DMS114 treated with DMSO at 0.1 percent for 48 hours (cell line): ENCODE measurements around the gene PBRM1.

ENCODE experiments used
- DNase-seq: peaks from one replicate; lab custom pipeline; 2025; ENCODE audit not compliant: unreplicated experiment; lab: John Stamatoyannopoulos, UW

The PBRM1 gene

GRCh38 chr3:52670621-52671521 is 14.8 kb downstream of the PBRM1 start:
- DNase-seq, result no peak

- DNase-seq, result no peak
Observed at GRCh38 chr3:52663098-52663497, 22.6 kb downstream of the PBRM1 start.

GRCh38 chr3:52660046-52660445 is 25.7 kb downstream of the PBRM1 start:
- DNase-seq, result no peak

DNA sequence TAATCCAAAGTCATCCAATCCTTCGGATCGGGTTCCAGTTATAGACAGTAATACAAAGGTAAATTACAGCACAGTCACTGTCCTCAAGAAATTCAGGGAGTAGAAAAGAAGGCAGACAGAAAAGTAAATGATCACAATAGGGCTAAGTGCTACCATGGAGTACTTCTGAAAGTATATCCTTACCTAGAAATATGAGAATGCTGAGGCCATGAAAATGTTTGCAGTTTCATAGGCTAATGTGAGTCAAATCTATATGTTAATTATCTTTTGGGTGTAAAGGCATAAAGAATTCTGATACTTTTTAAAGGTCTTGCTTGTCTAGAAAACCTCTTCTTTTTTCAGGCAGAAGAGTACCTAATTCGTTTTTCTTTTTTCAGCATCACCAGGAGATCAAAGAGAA is 29.8 kb downstream of the PBRM1 start:
- no peak for DNase-seq

GRCh38 chr3:52651592-52651991 is 34.1 kb downstream of the PBRM1 start:
- DNase-seq, result no peak

DNA sequence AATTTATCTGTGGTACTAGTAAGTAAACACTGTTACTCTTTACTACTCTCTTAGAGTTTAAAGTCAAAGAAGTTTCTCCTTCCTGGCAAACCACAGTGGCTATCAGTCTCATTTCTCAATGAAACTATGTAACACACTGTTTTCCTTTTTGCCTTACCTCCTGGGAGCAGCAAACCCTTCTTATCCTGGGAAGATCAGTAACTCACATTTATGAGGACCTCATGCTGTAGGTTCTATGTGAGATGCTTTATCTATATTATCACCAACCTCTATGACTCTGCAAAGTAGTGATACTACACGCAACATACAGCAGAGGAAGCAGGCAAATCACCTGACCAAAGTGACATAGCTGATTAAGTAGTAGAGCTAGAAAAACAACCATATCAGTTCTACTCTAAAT is 35.3 kb downstream of the PBRM1 start:
- DNase-seq, result no peak

DNA sequence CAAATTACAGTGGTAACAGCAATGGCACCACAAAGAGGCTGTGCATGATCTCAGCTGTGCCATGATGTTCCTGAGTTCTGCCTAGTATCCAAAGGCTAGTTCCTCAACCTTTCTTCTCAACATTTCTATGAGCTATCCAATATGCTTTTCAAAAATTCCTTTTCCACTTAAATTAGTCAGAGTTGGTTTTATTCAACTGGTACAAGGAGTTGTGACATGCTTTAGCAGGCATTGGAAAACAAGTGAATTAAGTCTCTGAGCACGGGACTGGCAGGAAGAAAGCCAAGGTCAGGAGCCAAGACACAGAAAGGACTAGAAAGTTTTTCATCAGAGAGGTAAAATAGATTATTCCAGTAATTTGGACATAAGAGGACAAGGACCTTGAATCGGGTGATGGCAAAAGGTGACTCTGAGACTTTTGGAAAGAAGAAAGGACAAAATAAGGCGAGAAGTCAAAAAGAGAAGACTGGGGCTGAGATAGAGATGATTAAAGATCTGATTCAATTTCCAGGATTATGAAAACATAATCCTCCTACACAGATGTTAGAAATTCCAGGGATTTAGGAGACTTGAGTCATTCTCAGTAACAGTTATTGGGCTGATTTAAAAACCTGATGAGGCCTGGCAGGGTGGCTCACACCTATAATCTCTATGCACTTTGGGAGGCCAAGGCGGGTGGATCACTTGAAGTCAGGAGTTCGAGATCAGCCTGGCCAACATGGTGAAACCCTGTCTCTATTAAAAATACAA is 36.1 kb downstream of the PBRM1 start:
- DNase-seq, result no peak

- no peak for DNase-seq
Observed at GRCh38 chr3:52645549-52645948, 40.2 kb downstream of the PBRM1 start.

GRCh38 chr3:52636673-52637072 is 49.0 kb downstream of the PBRM1 start:
- no peak for DNase-seq

DNA sequence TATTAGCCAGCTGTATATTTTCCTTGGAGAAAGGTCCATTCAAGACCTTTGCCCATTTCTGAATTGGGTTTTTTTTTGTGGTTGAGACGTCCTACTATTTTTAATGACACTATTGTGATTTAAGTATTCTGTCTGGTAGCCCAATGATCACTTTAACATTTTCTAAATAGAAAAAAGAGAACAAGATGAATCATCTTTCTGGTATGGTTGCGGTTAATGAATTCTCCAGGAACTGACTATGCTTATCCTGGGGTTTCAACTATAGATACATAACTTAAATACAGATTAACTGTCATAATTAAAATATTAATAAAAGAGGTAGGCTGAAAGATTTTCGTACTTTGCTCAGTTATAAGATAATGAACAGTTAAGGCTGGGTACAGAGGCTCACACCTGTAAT is 51.9 kb downstream of the PBRM1 start:
- no peak for DNase-seq

DNA sequence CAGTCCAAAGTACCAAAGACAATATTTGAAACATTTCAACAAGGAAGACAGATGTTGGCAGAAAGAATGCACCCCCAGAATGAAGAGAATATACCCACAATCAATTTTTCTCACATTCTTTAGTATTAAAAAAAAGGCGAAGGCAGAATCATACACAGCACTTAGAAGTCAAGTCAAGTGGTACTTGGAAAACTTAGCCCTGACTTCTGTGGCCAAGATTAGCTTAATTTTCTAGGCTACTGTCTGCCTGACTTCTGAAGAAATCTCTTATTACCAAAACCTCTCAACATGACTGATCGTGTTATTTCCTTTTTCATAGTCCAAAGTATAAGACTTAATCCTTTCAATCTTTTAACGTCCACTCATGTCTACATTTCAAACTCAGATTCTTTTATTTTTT is 60.7 kb downstream of the PBRM1 start:
- DNase-seq, result no peak

- no peak for DNase-seq
Observed at GRCh38 chr3:52623234-52623792, 62.4 kb downstream of the PBRM1 start.

DNA sequence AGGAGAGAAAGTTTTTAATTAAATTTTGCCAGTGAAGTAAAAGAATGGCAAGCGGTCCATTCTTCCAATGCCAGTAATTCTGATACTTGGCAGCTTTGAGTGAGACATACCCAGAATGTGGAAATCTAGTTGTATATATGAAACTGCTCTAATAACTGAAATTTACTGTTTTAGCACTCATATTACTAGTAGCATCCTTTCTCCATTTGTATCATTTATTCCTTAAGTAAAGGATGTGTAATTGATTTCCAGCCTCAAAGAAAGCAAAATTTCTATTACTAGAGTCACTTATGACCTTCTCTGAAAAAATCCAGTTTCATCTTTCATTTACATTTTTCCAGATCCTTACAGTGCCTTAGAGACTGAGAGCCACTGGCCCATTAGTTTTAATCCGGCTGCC is 65.1 kb downstream of the PBRM1 start:
- DNase-seq, result no peak

DNA sequence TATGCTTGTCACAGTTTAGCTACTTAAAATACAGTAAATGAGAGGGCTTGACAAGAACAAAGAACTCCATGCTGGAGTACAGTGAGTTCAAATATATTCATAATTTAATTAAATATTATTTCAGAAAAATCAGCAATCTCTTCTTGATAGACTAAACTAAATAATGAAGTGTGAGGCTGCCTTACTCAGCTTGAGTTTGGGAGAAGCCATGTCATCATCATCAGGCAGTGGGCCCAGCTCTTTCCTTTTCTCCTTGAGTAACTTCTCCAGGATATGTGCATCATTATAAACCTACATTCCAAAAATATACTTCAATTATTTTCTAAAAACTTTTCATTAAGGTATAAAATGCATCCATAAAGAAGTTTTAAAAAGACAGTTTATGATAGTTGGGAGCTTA is 70.5 kb downstream of the PBRM1 start:
- no peak for DNase-seq

DNA sequence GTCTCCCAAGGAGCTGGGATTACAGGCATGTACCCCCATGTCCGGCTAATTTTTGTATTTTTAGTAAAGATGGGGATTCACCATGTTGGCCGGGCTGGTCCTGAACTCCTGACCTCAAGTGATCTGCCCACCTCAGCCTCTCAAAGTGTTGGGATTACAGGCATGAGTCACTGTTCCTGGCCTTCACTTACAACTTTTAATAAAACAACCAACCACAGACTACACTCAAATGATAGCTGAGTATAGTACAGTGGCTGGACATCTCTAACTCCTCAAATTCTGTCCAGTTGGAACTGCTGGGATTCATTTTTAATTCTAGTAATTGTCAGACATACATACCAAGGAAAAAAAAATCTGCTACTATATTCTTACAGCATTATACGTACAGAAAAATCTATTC is 71.0 kb downstream of the PBRM1 start:
- no peak for DNase-seq

DNA sequence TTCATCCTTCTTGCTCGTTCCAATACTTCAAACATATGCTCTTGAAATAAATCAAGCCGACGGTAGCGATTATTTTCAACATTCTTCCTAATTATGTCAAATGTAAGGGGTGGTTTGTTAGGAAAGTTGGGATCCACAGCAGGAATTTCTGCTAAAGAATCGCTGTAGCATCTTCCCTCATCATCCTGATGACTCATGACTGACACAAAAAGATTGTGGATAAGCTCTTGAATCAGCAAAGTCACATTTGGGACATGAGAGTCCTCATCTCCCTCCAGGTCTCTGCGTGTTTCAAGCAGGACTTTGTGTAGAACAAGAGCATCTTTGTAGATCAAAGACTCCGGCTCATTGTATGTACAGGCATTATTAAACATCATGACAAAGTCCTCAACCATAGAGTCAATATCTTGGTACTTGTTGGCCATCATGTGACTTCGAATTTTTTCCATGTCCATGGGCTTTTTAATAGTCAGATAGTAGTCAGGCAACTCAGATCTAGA is 76.3 kb downstream of the PBRM1 start:
- no peak for DNase-seq

DNA sequence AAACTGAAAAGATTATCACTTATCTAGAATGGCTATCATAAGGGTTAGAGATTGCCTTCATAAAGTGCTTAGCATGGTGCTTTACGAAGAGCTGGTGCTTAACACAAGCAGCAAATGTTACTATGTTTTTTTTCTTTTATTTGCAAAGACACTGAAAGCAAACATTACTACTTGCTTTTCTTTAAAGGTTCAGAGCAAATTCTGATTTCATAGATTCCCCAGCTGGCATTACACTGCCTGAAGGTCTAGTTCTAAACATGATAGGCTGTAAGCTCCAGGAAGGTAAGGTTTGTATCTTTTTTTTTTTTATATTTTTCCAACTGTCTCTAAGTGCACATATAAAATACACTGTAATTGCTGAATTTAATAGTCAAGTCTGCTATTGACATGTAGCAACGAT is 77.4 kb downstream of the PBRM1 start:
- DNase-seq, result no peak

DNA sequence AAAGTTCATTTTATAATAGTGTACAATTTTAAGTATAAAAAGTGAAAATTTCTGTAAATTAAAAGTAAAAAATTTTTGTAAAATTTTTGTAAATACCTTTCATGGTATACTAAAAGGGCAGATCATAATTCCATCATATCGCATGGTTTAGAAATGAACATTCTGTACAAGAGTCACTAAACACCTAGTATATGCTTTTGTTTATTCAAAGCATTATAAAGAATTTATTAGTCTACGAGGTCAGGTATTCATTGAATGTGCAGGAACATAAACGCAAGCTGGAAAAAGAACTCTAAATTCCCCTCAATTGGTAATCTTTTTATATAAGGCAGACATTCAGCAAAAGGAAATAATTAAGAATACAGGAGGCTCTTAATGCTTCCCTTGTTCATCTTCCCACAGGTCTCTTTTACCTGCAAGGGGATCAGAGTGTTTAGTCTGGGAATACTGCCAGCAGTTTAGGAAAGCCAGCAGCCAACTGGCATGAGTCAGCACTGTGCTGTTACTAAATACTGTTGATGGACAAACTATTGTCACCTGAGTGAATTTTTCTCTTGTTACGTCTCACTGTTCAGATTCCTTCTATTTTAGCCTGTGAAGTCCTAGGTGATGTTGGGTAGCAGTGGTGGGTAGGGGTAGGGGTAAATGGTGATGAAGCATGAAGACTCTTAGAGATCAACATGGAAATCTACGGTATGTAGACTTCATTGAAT is 79.2 kb downstream of the PBRM1 start:
- no peak for DNase-seq

- DNase-seq, result no peak
Observed at GRCh38 chr3:52600258-52600657, 85.5 kb downstream of the PBRM1 start.

DNA sequence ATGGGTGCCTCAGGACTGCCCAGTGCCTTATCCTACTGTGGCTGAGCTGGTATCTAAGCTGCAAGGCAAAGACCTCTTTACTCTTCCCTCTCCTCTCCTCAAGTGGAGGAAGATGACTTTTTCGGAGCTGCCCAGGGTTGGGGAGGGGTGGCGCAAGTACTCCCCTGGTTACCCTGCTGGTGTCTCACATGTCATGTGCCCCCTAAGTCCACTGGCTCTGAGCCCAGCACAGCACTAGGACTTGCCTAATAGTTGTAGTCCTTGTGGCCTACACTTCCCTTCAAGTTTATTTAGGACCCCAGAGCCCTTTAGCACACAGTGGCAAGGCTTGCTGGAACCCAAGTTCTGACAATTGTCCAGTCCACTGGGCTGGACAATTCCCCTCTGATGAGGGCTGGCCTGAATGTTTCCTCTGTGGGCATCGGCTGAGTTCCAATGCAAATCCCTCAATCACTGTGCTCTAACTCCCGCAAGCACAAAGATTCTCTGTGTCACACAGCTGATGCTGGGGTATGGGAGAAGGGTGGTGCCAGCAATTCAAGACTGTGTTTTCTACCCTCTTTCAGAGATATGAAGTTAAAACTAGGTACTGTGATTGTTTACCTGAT is 89.0 kb downstream of the PBRM1 start:
- DNase-seq, result no peak

- DNase-seq, result no peak
Observed at GRCh38 chr3:52593103-52593502, 92.6 kb downstream of the PBRM1 start.
